Lung (tissue), 12 donors: ENCODE data around the gene NOX4. TPM values are rescaled to one million over a fixed set of nuclear protein-coding genes. Genes with fewer than 3 reads are reported as not detected.
"Not testable (repeated sequence)": the region's sequence is repeated elsewhere in the genome, so short reads cannot be mapped to it uniquely, and the experiment has no call there.

Source experiments
- ATAC-seq: fragments of 200-7000 bp; cut with Tn5 transposase; one replicate; pipeline ENCODE4 v1.9.1; 2020; ENCODE audit warnings: moderate number of reproducible peaks; ENCODE audit not compliant: insufficient read depth, low FRiP score
- DNase-seq, 3 donors: peaks; one replicate each; pipeline ENCODE4 v3.0.0-alpha.2; 2013 to 2017
- H3K27ac ChIP-seq, 2 donors: one replicate each; pipeline ENCODE4 v1.5.1; 2013; ENCODE audit warnings: mild to moderate bottlenecking in 2 of 2, moderate library complexity in 2 of 2, control low read depth in 1 of 2, inconsistent platforms in 1 of 2, low read depth in 1 of 2, low read length in 1 of 2
- H3K27me3 ChIP-seq, 3 donors: one replicate each; pipeline ENCODE4 v1.5.1; 2013; ENCODE audit warnings: low read length in 2 of 3; ENCODE audit not compliant: control insufficient read depth in 3 of 3, insufficient read depth in 3 of 3
- H3K36me3 ChIP-seq, 4 donors: one replicate each; pipeline ENCODE4 v1.5.1; 2013; ENCODE audit warnings: low read length in 4 of 4, mild to moderate bottlenecking in 1 of 4, moderate library complexity in 1 of 4; ENCODE audit not compliant: control insufficient read depth in 4 of 4, insufficient read depth in 4 of 4
- H3K4me1 ChIP-seq, 5 donors: one replicate each; pipeline ENCODE4 v1.5.1; 2013; ENCODE audit warnings: low read length in 5 of 5, mild to moderate bottlenecking in 2 of 5, moderate library complexity in 1 of 5; ENCODE audit not compliant: control insufficient read depth in 5 of 5, insufficient read depth in 5 of 5
- H3K4me3 ChIP-seq: one replicate; pipeline ENCODE4 v1.5.1; 2013; ENCODE audit warnings: mild to moderate bottlenecking, control low read depth, moderate library complexity
- H3K9ac ChIP-seq, 2 donors: one replicate each; pipeline ENCODE4 v1.5.1; 2013; ENCODE audit warnings: low read length in 2 of 2, control low read depth in 1 of 2; ENCODE audit not compliant: insufficient read depth in 1 of 2
- H3K9me3 ChIP-seq, 4 donors: one replicate each; pipeline ENCODE4 v1.5.1; 2013; ENCODE audit warnings: low read length in 3 of 4, mild to moderate bottlenecking in 1 of 4, moderate library complexity in 1 of 4; ENCODE audit not compliant: control insufficient read depth in 4 of 4, insufficient read depth in 3 of 4
- WGBS, 2 donors: extraction: QIAGEN DNeasy Blood & Tissue Kit; methylation state at CpG; one replicate each; pipeline ENCODE4 v1.1.7; 2013; 5-methylcytosine and 5-hydroxymethylcytosine counted together
- polyA plus RNA-seq, 2 donors: library from polyadenylated mRNA; stranded (reverse); fragments of 200-250 nt; gene quantifications; one replicate each; pipeline ENCODE4 v1.2.1, GENCODE V29; 2013
- total RNA-seq, 2 donors: library from RNA; depleted of rRNA in 1 of 2; stranded (reverse); fragments of >200 nt in 1 of 2; gene quantifications; one replicate each; pipeline ENCODE4 v1.2.1, GENCODE V29; 2014 to 2021
- TF ChIP-seq, protein P1 (sequence below): IDR thresholded peaks from 2 replicates; pipeline ENCODE4 v1.5.1; 2012; ENCODE audit warnings: mild to moderate bottlenecking; ENCODE audit errors: control extremely low read depth, extremely low read depth
- donor health status: control.
- donor health status: control.
- donor health status: Bipolar disorder and iron deficiency.
- donor health status: healthy.
- donor health status: DM: yes; HTN: yes; CAD: no.

The NOX4 gene
- total and polyA plus RNA-seq, 4 donors = 0.46 to 2.3 (median 1.2) TPM

DNA sequence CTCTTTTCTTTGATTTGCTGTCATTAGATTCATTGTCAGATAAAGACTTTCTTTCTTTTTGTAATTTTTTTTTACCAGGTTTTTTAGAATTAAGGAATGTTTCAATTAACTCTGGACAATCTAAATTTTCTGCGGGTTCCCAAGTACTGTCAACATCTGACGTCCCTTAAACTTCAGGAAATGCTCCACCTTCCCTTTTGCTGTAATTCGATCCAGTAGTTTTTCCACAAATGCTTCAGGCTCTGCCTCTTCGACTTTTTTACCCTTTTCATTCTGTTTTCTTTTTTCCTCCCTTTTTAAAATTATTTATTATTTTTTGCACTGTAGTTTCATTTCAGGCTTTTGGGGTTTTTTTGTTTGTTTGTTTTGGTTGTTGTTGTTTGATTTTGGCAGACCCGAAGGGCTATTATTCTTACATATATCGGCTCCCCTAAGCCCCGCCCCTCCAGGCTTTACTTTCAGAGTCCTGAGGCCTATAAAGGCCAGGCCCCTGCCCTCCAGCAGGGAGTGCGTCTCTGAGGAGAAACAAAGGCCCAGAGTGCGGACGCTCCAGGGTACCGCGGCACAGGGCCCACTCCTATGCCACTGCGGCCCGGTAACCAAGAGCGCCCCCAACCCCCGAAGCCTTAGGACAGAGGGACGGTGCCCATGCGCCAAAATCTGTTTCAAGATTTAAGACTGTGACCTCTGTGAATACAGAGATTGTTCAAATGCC is 197.1 kb downstream of the NOX4 start:
- Histone ChIP-seq H3K4me1 (no peaks in the 10 kb centered on the region), H3K9ac (peak overlapping the region; percentile 0 to 46), H3K9me3 (no peaks in the 10 kb centered on the region), H3K27ac (no peak overlapping the region), H3K36me3 (no peaks in the 10 kb centered on the region), H3K4me3 (no peak overlapping the region), H3K27me3 (no peaks in the 10 kb centered on the region)
- TF ChIP-seq, protein P1, sequence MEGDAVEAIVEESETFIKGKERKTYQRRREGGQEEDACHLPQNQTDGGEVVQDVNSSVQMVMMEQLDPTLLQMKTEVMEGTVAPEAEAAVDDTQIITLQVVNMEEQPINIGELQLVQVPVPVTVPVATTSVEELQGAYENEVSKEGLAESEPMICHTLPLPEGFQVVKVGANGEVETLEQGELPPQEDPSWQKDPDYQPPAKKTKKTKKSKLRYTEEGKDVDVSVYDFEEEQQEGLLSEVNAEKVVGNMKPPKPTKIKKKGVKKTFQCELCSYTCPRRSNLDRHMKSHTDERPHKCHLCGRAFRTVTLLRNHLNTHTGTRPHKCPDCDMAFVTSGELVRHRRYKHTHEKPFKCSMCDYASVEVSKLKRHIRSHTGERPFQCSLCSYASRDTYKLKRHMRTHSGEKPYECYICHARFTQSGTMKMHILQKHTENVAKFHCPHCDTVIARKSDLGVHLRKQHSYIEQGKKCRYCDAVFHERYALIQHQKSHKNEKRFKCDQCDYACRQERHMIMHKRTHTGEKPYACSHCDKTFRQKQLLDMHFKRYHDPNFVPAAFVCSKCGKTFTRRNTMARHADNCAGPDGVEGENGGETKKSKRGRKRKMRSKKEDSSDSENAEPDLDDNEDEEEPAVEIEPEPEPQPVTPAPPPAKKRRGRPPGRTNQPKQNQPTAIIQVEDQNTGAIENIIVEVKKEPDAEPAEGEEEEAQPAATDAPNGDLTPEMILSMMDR = no peak
- DNase-seq (peak; percentile 19 to 60 (median 49)), ATAC-seq (no peak)
- WGBS, 2 donors = 26 to 34% methylated on average over 18 of the region's 18 CpGs

DNA sequence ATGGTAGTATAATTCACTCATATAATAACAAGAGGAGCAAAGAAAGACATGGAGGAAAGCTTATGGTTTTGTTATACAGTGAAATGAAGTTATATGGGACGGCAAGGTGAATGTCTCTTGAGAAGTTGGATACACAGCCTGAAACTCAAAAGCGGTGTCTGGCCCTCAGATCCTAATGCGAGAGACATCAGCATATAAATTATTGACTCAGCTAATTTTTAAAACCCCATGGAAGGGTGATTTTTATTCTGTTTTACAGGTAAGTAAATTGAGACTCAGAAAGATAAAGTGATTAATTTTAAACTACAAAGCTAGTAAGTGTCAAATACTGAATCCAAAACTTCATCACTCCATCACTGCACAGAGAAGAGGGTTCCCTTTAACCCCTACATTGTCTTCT is 203.2 kb downstream of the NOX4 start:
- H3K4me1 ChIP-seq, H3K36me3 ChIP-seq, H3K4me3 ChIP-seq, H3K9ac ChIP-seq, H3K27me3 ChIP-seq, ATAC-seq, H3K27ac ChIP-seq, DNase-seq, H3K9me3 ChIP-seq: not testable (repeated sequence)
- 91 to 95% methylated on average over 3 of the region's 3 CpGs for WGBS, 2 donors

DNA sequence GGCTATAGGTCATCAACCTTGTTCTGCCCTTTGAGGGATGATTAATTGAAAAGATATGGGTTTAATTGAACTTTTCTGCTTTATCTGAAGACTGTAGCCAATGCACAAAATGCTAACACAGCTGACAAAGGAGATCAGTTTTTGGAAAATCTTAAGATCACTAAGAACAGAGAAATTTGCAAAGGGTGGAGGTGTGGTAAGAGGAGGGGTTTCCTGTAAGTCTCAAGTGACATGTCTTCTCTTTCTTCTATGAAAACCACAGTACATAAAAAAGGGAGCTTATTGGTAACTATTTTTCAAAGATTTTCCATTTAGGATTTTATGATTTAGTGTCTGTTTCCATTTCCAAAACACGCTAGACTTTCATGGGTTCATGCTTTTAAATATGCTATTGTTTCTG is 204.6 kb downstream of the NOX4 start:
- H3K9me3 ChIP-seq, ATAC-seq, H3K27ac ChIP-seq, H3K4me3 ChIP-seq, H3K9ac ChIP-seq, H3K36me3 ChIP-seq, H3K27me3 ChIP-seq, H3K4me1 ChIP-seq, DNase-seq: not testable (repeated sequence)
- WGBS, 2 donors = 86% methylated on average over 1 of the region's 1 CpG

DNA sequence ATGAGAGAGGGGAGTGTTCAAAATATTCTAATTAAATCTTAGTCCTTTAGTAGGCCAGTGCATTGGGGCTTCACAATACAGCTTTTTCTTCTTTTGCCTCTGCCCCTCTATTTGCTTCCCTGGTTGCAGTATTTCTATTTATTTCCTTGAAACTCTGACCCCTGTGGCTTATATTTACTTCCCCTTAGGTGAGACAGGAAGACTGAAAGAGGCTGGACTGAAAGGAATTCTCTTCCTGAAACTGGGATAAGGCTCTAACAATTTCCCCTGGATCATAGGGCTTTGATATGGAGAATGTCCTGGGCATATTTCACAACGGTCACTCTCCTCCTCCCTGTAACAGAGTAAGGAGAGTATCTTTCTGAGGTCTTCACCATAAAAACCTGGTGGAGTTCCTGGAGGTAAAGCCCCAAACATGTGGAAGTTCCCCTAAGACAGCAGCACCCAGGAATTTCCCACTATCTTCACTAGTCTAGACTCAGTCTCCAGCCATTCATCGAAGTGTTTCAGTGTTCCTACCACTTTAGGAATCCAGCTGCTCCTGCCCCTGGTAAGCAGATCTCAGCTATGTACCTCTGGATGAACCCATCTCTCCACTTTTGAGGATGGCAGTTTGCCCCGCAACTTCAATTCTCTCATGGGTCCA is 210.0 kb downstream of the NOX4 start:
- not testable (repeated sequence) for ATAC-seq, H3K4me3 ChIP-seq, H3K27me3 ChIP-seq, H3K27ac ChIP-seq, H3K36me3 ChIP-seq, DNase-seq, H3K9me3 ChIP-seq, H3K4me1 ChIP-seq, H3K9ac ChIP-seq
- 74 to 75% methylated on average over 3 of the region's 3 CpGs for WGBS, 2 donors

DNA sequence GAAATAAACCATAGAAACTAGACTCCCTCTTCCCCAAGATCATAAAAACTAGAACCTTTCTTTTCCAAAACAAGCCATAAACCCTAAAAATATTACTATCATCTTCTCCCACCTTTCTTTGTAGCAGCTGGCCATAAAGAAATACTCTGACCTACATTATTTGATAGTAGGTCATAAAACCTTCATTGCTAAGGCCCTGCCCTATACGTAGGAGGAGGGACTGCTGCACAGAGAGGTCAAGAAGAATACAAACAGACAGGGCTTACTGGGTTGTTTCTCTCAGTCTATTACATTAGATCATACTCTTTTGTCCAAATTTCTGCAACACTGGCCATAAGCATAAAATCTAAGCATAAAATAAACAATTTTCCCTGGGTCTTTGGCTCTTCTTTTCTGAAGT is 212.0 kb downstream of the NOX4 start:
- H3K27ac ChIP-seq = no peak overlapping the region
- H3K9me3 ChIP-seq = no peaks in the 10 kb centered on the region
- DNase-seq = no peak
- no peaks in the 10 kb centered on the region for H3K27me3 ChIP-seq
- WGBS, 2 donors = 77 to 85% methylated on average over 1 of the region's 1 CpG
- no peak overlapping the region for H3K9ac ChIP-seq
- H3K4me3 ChIP-seq = no peak overlapping the region
- no peaks in the 10 kb centered on the region for H3K36me3 ChIP-seq
- TF ChIP-seq, protein P1 = no peak
- ATAC-seq = no peak
- no peaks in the 10 kb centered on the region for H3K4me1 ChIP-seq
